Right atrium auricular region (tissue), 2 donors: ENCODE results near the gene EVA1A. TPM values are rescaled to one million over a fixed set of nuclear protein-coding genes. Genes with fewer than 3 reads are reported as not detected.

ENCODE experiments used
- DNase-seq: peaks from one replicate; pipeline ENCODE4 v3.0.0-alpha.2; 2019; ENCODE audit warnings: low spot score
- H3K27ac ChIP-seq, 2 donors: fragments of 200-600 bp; sonication (generic); 1 replicate in 1 of 2; 2 replicates in 1 of 2; pipeline ENCODE4 v1.5.1; 2016 to 2019
- H3K27me3 ChIP-seq, 2 donors: fragments of 200-600 bp; sonication (generic); one replicate each; pipeline versions ENCODE4 v1.5.1 to v1.6.0; 2017 to 2019
- H3K36me3 ChIP-seq: fragments of 200-600 bp; sonication (generic); one replicate; pipeline ENCODE4 v1.5.1; 2016
- H3K4me1 ChIP-seq, 2 donors: fragments of 200-600 bp; sonication (generic); one replicate each; pipeline versions ENCODE4 v1.5.1 to v1.6.0; 2017 to 2019
- H3K4me3 ChIP-seq, 2 donors: fragments of 200-600 bp; sonication (generic); 1 replicate in 1 of 2; 2 replicates in 1 of 2; pipeline ENCODE4 v1.5.1; 2017 to 2019; ENCODE audit warnings: mild to moderate bottlenecking in 1 of 2, moderate library complexity in 1 of 2
- H3K9me3 ChIP-seq, 2 donors: fragments of 200-600 bp; sonication (generic); one replicate each; pipeline ENCODE4 v1.5.1; 2019
- CTCF ChIP-seq, 2 donors: fragments of 200-600 bp; sonication (generic); IDR thresholded peaks; one replicate each; pipeline ENCODE4 v1.5.1; 2019; ENCODE audit warnings: antibody characterized with exemption in 2 of 2
- total RNA-seq, 2 donors: library from RNA; depleted of rRNA; stranded (reverse); fragments of >200 nt; gene quantifications; one replicate each; pipeline ENCODE4 v1.1.0, GENCODE V29; 2016

Gene EVA1A
- total RNA-seq, 2 donors from 2014 or later: 0.47 to 1.2 TPM

- Histone ChIP-seq H3K4me1 (no peaks in the 10 kb centered on the region), H3K27me3 (no peaks in the 10 kb centered on the region), H3K9me3 (no peaks in the 10 kb centered on the region), H3K36me3 (no peaks in the 10 kb centered on the region), H3K4me3 (no peak overlapping the region), H3K27ac (no peak overlapping the region)
- TF ChIP-seq CTCF (IDR thresholded peaks at IDR 0.05): no peak
- DNase-seq: no peak
These were observed 85.7 kb downstream of the EVA1A start for GRCh38 chr2:75475049-75475448.

- Histone ChIP-seq H3K4me1 (no peaks in the 10 kb centered on the region), H3K9me3 (no peaks in the 10 kb centered on the region), H3K36me3 (no peaks in the 10 kb centered on the region), H3K27ac (no peak overlapping the region), H3K27me3 (no peaks in the 10 kb centered on the region), H3K4me3 (no peak overlapping the region)
- no peak for TF ChIP-seq CTCF (IDR thresholded peaks at IDR 0.05)
- DNase-seq: no peak
These were observed 86.6 kb downstream of the EVA1A start for GRCh38 chr2:75474115-75474514.

- Histone ChIP-seq H3K4me1 (no peaks in the 10 kb centered on the region), H3K27me3 (no peaks in the 10 kb centered on the region), H3K4me3 (no peak overlapping the region), H3K27ac (no peak overlapping the region), H3K36me3 (no peaks in the 10 kb centered on the region), H3K9me3 (no peaks in the 10 kb centered on the region)
- TF ChIP-seq CTCF (IDR thresholded peaks at IDR 0.05): peak in 1 of 2 donors; percentile 35
- no peak for DNase-seq
These were observed 93.9 kb downstream of the EVA1A start for GRCh38 chr2:75466708-75467311.

- Histone ChIP-seq H3K4me3 (no peak overlapping the region), H3K36me3 (no peaks in the 10 kb centered on the region), H3K27ac (no peak overlapping the region), H3K4me1 (no peaks in the 10 kb centered on the region), H3K9me3 (no peaks in the 10 kb centered on the region), H3K27me3 (no peaks in the 10 kb centered on the region)
- no peak for DNase-seq
- peak in 1 of 2 donors; percentile 34 for TF ChIP-seq CTCF (IDR thresholded peaks at IDR 0.05)
These were observed 95.3 kb downstream of the EVA1A start for GRCh38 chr2:75465317-75465984.

GRCh38 chr2:75464348-75464946 is 96.3 kb downstream of the EVA1A start:
- no peaks in the 10 kb centered on the region for H3K27me3 ChIP-seq
- H3K4me1 ChIP-seq: no peaks in the 10 kb centered on the region
- TF ChIP-seq CTCF (IDR thresholded peaks at IDR 0.05): peak in 1 of 2 donors; percentile 62
- H3K27ac ChIP-seq: no peak overlapping the region
- no peak for DNase-seq
- H3K36me3 ChIP-seq: no peaks in the 10 kb centered on the region
- no peak overlapping the region for H3K4me3 ChIP-seq
- H3K9me3 ChIP-seq: no peaks in the 10 kb centered on the region
